Measurements from ENCODE around the gene JHY.

JHY gene

GRCh38 chr11:122874991-122875390 is 7.6 kb upstream of the JHY start:
- DNase-seq, result no peak

GRCh38 chr11:122877732-122878131 is 4.8 kb upstream of the JHY start:
- DNase-seq, result no peak

DNA sequence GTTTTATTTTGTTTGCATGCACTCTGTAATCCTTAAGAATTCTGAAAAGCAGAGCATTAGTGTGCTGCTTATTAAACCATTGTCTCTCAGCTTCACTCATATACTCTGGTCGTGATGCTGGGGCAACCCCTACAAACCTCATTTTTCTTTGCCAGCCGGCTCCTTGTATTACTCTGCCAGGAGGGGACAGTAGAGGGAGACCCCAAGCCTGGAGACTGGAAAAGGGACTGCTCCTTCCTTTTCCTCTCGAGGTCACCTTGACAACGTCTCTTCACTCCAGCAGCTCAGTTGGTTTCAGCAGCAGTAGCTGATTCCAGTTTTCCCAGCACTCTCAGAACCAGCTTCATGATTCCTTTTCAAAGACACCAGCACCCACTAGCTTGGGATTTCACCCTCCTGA is 2.8 kb upstream of the JHY start:
- DNase-seq, result no peak

DNA sequence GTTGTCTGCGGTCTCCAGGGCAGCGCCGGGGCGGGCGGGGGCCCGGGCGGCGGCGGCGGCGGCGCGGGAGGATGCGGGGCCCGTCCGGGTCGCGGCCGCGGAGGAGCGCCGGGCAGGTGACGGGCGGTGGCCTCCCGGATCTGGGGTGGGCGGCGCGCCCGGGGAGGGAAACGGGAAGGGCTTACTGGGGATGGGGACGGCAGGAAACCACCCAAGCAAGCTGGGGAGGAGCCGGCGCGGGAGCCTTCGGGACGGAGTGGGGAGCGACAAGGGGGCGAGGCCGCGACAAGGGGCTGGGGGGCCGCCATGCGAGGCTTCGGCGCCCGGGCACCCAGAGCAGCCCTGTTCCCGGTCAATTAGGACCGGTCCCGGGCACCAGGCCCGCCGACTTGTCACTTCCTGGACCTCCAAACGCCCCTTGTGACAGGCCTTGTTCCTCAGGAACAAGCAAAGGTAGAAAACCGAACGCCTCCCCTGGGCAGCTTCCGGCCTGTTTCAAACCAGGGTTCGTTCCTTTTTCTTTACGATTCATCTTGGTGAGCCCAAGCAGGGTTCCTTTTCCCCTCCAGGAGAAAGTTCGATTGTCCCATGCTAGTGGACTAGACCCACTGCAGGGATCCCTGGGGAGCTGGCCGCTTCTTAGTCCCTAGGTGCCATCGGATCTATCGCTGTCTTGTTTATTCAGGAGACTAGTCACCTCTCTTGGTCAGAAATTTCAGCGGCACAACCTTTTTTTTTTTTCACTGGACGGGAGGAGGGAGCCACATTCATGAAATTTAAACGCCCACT is 492 bp downstream of the JHY start:
- peak; percentile 82 for DNase-seq

GRCh38 chr11:122883646-122883979 is 1.1 kb downstream of the JHY start:
- DNase-seq, result no peak

DNA sequence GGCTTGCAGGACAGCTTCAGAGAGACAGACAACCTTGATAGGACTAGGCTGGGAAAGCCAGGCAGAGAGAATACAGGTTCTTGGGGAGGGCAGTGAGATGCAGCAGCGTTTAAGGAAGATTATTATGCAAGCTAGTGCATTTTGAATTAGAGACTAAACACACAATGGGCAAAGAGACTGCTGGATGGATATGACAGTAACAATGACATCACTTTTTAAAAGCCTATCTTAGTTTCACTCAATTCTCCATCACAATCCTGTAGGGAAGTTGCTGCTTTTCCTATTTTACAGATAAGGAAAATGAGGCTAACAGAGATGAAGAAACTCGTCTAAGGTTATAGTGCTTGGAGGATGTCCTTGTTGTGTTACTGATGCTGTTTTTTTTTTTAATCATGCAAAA is 5.6 kb downstream of the JHY start:
- DNase-seq, result no peak

DNA sequence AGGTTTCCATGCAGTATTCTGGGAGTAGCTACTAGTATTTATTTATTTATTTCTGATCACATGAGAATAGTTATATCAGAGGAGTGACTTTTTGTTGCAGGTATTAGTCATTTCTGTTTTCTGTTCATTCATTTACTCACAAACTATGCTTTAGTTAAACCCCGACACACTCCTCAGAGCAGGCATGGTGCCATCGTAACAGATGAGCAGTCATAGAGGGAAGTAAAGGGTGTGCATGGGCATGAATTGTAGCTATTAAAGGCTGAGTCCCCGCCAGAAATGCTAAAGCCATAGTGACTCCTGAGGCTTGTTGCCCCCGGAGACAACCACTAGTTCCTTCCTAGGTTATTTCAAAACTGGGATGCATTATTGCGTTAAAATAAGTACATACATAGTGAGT is 10.6 kb downstream of the JHY start:
- peak; percentile 98 for DNase-seq

GRCh38 chr11:122895563-122895962 is 13.0 kb downstream of the JHY start:
- DNase-seq, result no peak

GRCh38 chr11:122897606-122898210 is 15.1 kb downstream of the JHY start:
- DNase-seq, result no peak

- no peak for DNase-seq
These were observed 16.2 kb downstream of the JHY start for GRCh38 chr11:122898799-122899198.

- DNase-seq, result no peak
These were observed 18.1 kb downstream of the JHY start for GRCh38 chr11:122900587-122901202.

- no peak for DNase-seq
These were observed 20.4 kb downstream of the JHY start for GRCh38 chr11:122902951-122903350.

GRCh38 chr11:122910775-122911174 is 28.2 kb downstream of the JHY start:
- peak; percentile 21 for DNase-seq

DNA sequence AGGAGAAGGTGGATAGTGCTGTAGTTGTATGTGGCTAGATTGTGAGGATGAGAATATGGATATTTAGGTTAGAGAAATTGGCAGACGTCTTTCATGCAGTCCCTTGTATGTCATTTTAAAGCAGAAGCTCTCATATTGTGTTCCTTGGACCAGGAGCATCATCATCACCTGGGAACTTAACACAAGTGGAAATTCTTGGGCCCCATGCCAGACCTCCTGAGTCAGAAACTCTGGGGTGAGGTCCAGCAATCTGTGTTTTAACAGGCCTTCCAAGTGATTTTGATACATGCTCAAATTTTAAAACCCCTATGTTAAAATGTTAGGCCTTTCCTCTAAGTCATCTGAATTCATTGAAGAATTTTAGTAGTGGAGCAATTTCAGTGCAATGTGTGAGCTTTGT is 34.8 kb downstream of the JHY start:
- peak; percentile 12 for DNase-seq

DNA sequence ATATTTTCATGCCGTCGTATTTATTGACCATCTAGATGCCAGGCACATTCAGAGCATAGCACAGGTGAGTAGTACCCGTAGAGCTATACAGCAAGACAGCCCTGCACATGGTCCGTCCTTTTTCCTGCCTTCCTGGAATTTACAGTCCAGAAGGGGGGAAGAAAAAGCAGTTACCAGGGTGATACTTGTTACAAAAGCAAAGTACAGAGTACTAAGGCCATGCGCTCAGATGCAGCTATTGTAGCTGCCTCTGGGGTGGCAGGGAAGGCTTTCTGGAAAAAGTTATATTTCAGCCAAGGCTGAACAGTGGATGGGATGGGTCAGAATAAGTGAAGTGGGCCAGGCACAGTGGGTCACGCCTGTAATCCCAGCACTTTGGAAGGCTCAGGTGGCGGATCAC is 36.2 kb downstream of the JHY start:
- no peak for DNase-seq

DNA sequence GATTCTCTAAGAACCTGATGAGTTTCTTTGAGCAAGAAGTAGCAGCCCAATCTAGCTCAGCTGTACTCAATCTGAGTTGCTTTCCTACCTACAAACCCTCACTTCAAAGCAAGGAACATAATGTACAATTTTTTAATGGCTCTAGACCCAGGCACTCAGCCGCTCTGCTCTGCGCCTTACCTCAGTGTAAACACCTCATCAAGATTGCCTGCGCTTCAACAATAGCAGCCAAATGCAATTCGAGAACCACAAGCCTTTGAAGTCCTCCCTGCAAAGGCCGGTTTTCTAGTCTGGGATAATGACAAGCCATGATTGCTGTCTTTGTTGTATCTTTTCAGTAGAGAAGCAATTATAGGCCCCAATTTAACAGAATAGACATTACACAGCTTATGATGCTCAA is 38.0 kb downstream of the JHY start:
- no peak for DNase-seq

GRCh38 chr11:122922893-122923292 is 40.3 kb downstream of the JHY start:
- DNase-seq, result no peak

- no peak for DNase-seq
These were observed 40.7 kb downstream of the JHY start for GRCh38 chr11:122923302-122923701.

DNA sequence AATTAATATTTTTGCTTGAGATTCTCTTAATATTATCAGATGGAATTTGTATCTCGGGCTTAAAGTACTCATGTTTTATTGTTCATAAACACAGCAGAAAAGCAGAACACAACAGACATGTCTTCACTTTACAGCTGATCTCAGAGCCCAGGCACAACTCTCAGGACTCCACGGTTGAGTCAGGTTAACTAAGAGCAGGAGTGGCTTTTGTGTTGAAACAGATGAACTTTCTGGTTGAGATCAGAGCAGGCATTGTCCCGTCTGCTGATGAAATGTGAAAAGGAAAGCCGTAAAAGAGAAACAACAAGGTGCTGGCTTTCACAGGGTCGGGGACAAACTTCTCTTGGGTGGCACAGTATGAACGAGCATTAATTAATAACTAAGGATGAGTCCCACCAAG is 49.0 kb downstream of the JHY start:
- DNase-seq, result no peak

GRCh38 chr11:122933416-122933815 is 50.9 kb downstream of the JHY start:
- no peak for DNase-seq

GRCh38 chr11:122937983-122938382 is 55.4 kb downstream of the JHY start:
- no peak for DNase-seq

- DNase-seq, result no peak
These were observed 56.0 kb downstream of the JHY start for GRCh38 chr11:122938557-122938956.

GRCh38 chr11:122951211-122951610 is 68.7 kb downstream of the JHY start:
- DNase-seq, result no peak

GRCh38 chr11:122954455-122954854 is 71.9 kb downstream of the JHY start:
- no peak for DNase-seq

GRCh38 chr11:122963961-122964360 is 81.4 kb downstream of the JHY start:
- DNase-seq, result no peak
